CD8-positive, alpha-beta memory T cell (primary cell): ENCODE measurements around the gene LARP4. TPM values are rescaled to one million over a fixed set of nuclear protein-coding genes. Genes with fewer than 3 reads are reported as not detected.
"Not testable (repeated sequence)": the region's sequence is repeated elsewhere in the genome, so short reads cannot be mapped to it uniquely, and the experiment has no call there.

Source experiments
- CTCF ChIA-PET: fragments of 350-600 bp; sonication (Branson Sonifier 250); formaldehyde crosslinking; loops from one replicate; lab custom pipeline; 2021; ENCODE audit warnings: antibody characterized with exemption; lab: Charles Lee
- POLR2A ChIA-PET: fragments of 350-600 bp; sonication (Branson Sonifier 250); formaldehyde crosslinking; loops from one replicate; lab custom pipeline; 2021; ENCODE audit warnings: antibody characterized with exemption; lab: Charles Lee
- DNase-seq, 5 donors: peaks; one replicate each; pipeline versions ENCODE4 v3.0.0 to v3.0.0-alpha.2; 2020 to 2022; ENCODE audit warnings: mixed read lengths in 1 of 5
- H3K27ac ChIP-seq: one replicate; pipeline ENCODE4 v1.7.0; 2013; ENCODE audit warnings: low read depth, mild to moderate bottlenecking, low read length, moderate library complexity
- H3K27me3 ChIP-seq: 2 replicates; pipeline ENCODE4 v1.7.0; 2013; ENCODE audit warnings: low read length, mild to moderate bottlenecking; ENCODE audit not compliant: insufficient read depth, poor library complexity, severe bottlenecking
- H3K36me3 ChIP-seq: 2 replicates; pipeline ENCODE4 v1.7.0; 2013; ENCODE audit warnings: mild to moderate bottlenecking, low read length, moderate library complexity; ENCODE audit not compliant: insufficient read depth
- H3K4me1 ChIP-seq: 2 replicates; pipeline ENCODE4 v1.7.0; 2013; ENCODE audit warnings: mild to moderate bottlenecking, low read length, moderate library complexity; ENCODE audit not compliant: insufficient read depth
- H3K4me3 ChIP-seq: 2 replicates; pipeline ENCODE4 v1.7.0; 2013; ENCODE audit warnings: mild to moderate bottlenecking, low read length
- H3K9me3 ChIP-seq: 2 replicates; pipeline ENCODE4 v1.7.0; 2013; ENCODE audit warnings: mild to moderate bottlenecking, low read length
- H3K27ac Mint-ChIP-seq, 8 donors: one replicate each; pipeline ENCODE4 v1.8.0; 2020 to 2021; ENCODE audit warnings: mixed read lengths in 8 of 8, mild to moderate bottlenecking in 6 of 8, inconsistent platforms in 3 of 8, moderate library complexity in 3 of 8
- H3K27me3 Mint-ChIP-seq, 2 donors: one replicate each; pipeline ENCODE4 v1.8.0; 2020 to 2021; ENCODE audit warnings: mixed read lengths in 2 of 2, mild to moderate bottlenecking in 1 of 2, moderate library complexity in 1 of 2
- H3K36me3 Mint-ChIP-seq, 3 donors: one replicate each; pipeline ENCODE4 v1.8.0; 2020 to 2021; ENCODE audit warnings: mixed read lengths in 3 of 3, inconsistent platforms in 1 of 3, mild to moderate bottlenecking in 1 of 3
- H3K4me1 Mint-ChIP-seq, 3 donors: one replicate each; pipeline ENCODE4 v1.8.0; 2020 to 2021; ENCODE audit warnings: mixed read lengths in 3 of 3, inconsistent platforms in 1 of 3, mild to moderate bottlenecking in 1 of 3
- H3K4me3 Mint-ChIP-seq, 7 donors: one replicate each; pipeline ENCODE4 v1.8.0; 2020 to 2021; ENCODE audit warnings: mixed read lengths in 7 of 7, mild to moderate bottlenecking in 6 of 7, moderate library complexity in 4 of 7, inconsistent platforms in 2 of 7
- H3K9me3 Mint-ChIP-seq, 5 donors: one replicate each; pipeline ENCODE4 v1.8.0; 2020 to 2022; ENCODE audit warnings: mixed read lengths in 5 of 5, mild to moderate bottlenecking in 3 of 5, moderate library complexity in 2 of 5, inconsistent platforms in 1 of 5
- polyA plus RNA-seq: library from polyadenylated mRNA; unstranded; fragments of 300-500 nt; fragmentation: Illumina TruSeq; gene quantifications from one replicate; pipeline ENCODE4 v1.2.3, GENCODE V29; 2021
- total RNA-seq, 2 experiments: library from RNA; stranded (reverse); gene quantifications; one replicate each; pipeline ENCODE4 v1.2.3, GENCODE V29; 2021

Gene LARP4
- total and polyA plus RNA-seq, 3 experiments from 2014 or later: 19.5 to 121 (median 110) TPM

DNA sequence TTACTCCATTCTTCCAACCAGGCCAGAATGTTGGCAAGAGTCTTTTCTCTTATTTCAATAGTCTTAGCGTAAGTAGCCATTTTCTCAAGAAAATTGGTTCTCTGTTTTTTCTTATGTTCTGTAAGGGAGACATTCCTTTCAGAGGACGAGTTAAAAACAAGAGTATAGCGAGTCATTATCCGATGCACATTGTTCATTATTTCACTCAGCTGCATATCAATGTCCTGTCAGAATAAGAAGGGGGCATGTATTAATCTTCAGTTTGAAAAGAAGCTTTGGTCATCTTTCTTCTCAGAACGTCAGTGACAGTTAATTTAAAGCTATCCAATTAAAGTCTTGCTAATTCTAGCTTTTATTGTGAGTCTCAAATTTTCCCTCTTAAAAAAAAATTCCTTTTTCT, 37.5 kb upstream of the LARP4 start:
- no peak overlapping the region for H3K4me3 Mint-ChIP-seq

DNA sequence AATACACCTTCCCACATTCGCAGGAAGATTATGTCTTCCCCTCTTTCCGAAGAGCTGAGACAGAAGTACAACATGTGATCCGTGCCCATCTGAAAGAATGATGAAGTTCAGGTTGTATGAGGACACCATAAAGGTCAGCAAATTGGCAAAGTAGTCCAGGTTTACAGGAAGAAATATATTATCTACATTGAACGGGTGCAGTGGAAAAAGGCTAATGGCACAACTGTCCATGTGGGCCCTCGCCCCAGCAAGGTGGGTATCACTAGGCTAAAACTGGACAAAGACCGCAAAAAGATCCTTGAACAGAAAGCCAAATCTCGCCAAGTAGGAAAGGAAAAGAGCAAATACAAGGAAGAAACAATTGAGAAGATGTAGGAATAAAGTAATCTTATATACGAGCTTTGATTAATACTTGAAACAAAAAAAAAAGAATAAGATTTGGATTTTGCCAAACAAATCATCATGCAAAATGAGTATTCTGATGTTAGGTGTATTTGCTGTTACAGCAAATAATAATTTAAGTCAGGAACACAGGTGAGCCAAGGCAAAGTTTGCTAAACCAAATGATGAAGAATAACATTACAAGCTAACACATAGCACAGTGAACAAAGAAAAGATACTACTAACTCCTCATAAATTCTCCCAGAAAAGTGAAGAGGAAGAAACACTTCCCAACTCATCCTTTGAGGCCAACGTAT, 34.8 kb upstream of the LARP4 start:
- POLR2A ChIA-PET: no interaction called here
- no peak overlapping the region for H3K4me3 Mint-ChIP-seq
- no peaks in the 10 kb centered on the region for H3K27me3 ChIP-seq

More for the DNA sequence above, 37.5 kb upstream of the LARP4 start:
- no peak overlapping the region for H3K27ac ChIP-seq
- no peaks in the 10 kb centered on the region for H3K36me3 ChIP-seq
- H3K27ac Mint-ChIP-seq: no peak overlapping the region
- peaks cover 10 to 13% of the 10 kb centered on the region in 2 donors for H3K27me3 Mint-ChIP-seq
- no peak overlapping the region for H3K4me3 ChIP-seq
- no peaks in the 10 kb centered on the region for H3K9me3 Mint-ChIP-seq
- H3K4me1 Mint-ChIP-seq: no peaks in the 10 kb centered on the region
- CTCF ChIA-PET: no interaction called here
- H3K4me1 ChIP-seq: no peaks in the 10 kb centered on the region
- no peak for DNase-seq
- no peaks in the 10 kb centered on the region for H3K9me3 ChIP-seq
- POLR2A ChIA-PET: no interaction called here
- H3K36me3 Mint-ChIP-seq: peaks cover 0 to 4% (median 0%) of the 10 kb centered on the region in 3 donors
- no peaks in the 10 kb centered on the region for H3K27me3 ChIP-seq

DNA sequence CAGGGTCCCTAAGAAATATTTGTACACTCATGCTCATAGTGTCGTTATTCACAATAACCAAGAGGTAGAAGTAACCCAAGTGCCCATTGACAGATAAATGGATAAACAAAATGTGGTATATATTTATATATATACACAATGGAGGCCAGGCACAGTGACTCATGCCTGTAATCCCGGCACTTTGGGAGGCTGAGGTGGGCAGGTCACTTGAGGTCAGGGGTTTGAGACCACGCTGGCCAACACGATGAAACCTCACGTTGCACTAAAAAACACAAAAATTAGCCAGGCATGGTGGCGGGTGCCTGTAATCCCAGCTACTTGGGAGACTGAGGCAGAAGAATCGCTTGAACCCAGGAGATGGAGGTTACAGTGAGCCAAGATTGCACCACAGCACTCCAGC, 30.0 kb upstream of the LARP4 start:
- H3K9me3 Mint-ChIP-seq, H3K27ac ChIP-seq, H3K9me3 ChIP-seq, H3K27ac Mint-ChIP-seq, CTCF ChIA-PET, H3K36me3 ChIP-seq, H3K4me3 Mint-ChIP-seq, H3K4me1 Mint-ChIP-seq, H3K36me3 Mint-ChIP-seq, H3K4me3 ChIP-seq, POLR2A ChIA-PET, H3K4me1 ChIP-seq, DNase-seq, H3K27me3 ChIP-seq, H3K27me3 Mint-ChIP-seq: not testable (repeated sequence)

More for the DNA sequence above, 34.8 kb upstream of the LARP4 start:
- H3K36me3 ChIP-seq: no peaks in the 10 kb centered on the region
- Mint-ChIP-seq H3K4me1 (no peaks in the 10 kb centered on the region), H3K27me3 (peaks cover 4 to 10% of the 10 kb centered on the region in 2 donors), H3K36me3 (no peaks in the 10 kb centered on the region), H3K27ac (no peak overlapping the region), H3K9me3 (no peaks in the 10 kb centered on the region)
- DNase-seq: no peak
- CTCF ChIA-PET: no interaction called here
- no peaks in the 10 kb centered on the region for H3K4me1 ChIP-seq
- H3K4me3 ChIP-seq: no peak overlapping the region
- H3K9me3 ChIP-seq: no peaks in the 10 kb centered on the region
- H3K27ac ChIP-seq: no peak overlapping the region

GRCh38 chr12:50375802-50376201, 24.9 kb upstream of the LARP4 start:
- Mint-ChIP-seq H3K27me3 (no peaks in the 10 kb centered on the region), H3K4me1 (no peaks in the 10 kb centered on the region), H3K27ac (no peak overlapping the region), H3K36me3 (no peaks in the 10 kb centered on the region), H3K9me3 (no peaks in the 10 kb centered on the region), H3K4me3 (no peak overlapping the region)
- H3K27me3 ChIP-seq: no peaks in the 10 kb centered on the region
- no peaks in the 10 kb centered on the region for H3K36me3 ChIP-seq
- CTCF ChIA-PET: no interaction called here
- no peaks in the 10 kb centered on the region for H3K4me1 ChIP-seq
- no peak for DNase-seq
- H3K27ac ChIP-seq: no peak overlapping the region
- no peak overlapping the region for H3K4me3 ChIP-seq
- POLR2A ChIA-PET: no interaction called here
- H3K9me3 ChIP-seq: no peaks in the 10 kb centered on the region

- POLR2A ChIA-PET: no interaction called here
- Histone ChIP-seq H3K4me1 (no peaks in the 10 kb centered on the region), H3K4me3 (no peak overlapping the region), H3K36me3 (no peaks in the 10 kb centered on the region), H3K27me3 (no peaks in the 10 kb centered on the region), H3K9me3 (no peaks in the 10 kb centered on the region), H3K27ac (no peak overlapping the region)
- Mint-ChIP-seq H3K27me3 (no peaks in the 10 kb centered on the region), H3K4me1 (no peaks in the 10 kb centered on the region), H3K36me3 (no peaks in the 10 kb centered on the region), H3K27ac (no peak overlapping the region), H3K4me3 (no peak overlapping the region), H3K9me3 (no peaks in the 10 kb centered on the region)
- DNase-seq: no peak
- CTCF ChIA-PET: no interaction called here
Measured at GRCh38 chr12:50380761-50381325, 19.8 kb upstream of the LARP4 start.

DNA sequence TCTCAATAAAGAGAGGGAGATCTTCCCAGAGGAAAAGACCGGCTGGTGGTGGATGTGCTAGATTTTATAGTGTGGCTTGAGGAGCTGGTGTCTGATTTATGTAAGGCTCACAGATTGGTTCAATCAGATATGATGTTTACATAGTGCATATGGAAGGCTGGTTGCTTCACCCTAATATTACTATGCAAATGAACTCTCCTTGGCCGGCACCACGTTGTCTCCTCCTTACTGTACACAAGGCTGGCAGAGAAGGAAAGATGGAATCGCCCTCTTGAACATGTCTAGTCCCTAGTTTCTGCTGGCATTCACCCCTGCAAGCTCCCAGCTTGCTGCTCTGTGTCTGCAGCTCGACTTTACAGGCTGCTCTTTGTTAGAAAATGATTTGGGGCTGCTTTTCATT, 13.2 kb upstream of the LARP4 start:
- H3K36me3 ChIP-seq: no peaks in the 10 kb centered on the region
- Mint-ChIP-seq H3K9me3 (no peaks in the 10 kb centered on the region), H3K36me3 (no peaks in the 10 kb centered on the region), H3K27ac (no peak overlapping the region), H3K4me1 (no peaks in the 10 kb centered on the region), H3K27me3 (no peaks in the 10 kb centered on the region), H3K4me3 (no peak overlapping the region)
- no peaks in the 10 kb centered on the region for H3K27me3 ChIP-seq
- no peaks in the 10 kb centered on the region for H3K4me1 ChIP-seq
- DNase-seq: no peak
- H3K4me3 ChIP-seq: no peak overlapping the region
- no peaks in the 10 kb centered on the region for H3K9me3 ChIP-seq
- H3K27ac ChIP-seq: no peak overlapping the region
- ChIA-PET CTCF (no interaction called here), POLR2A (no interaction called here)

DNA sequence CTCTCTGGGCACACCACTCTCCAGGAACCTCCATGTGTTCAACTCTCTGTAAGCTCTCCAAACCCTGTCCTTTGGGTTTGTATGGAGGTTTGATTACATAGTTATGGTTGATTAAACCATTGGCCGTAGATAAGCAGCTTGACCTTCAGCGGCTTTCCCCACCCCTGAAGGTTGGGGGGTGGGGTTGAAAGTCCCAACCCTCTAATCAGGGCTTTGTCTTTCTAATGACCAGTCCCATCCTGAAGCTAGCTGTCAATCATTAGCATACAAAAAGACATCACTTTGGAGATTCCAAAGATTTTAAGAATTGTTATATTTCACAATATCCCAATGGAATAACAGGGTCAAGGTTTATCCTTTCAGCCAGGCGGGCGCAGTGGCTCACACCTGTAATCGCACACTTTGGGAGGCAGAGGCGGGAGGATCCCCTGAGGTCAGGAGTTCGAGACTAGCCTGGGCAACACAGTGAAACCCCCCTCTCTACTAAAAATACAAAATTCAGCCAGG, 12.7 kb upstream of the LARP4 start:
- no peak overlapping the region for H3K27ac Mint-ChIP-seq
- no peaks in the 10 kb centered on the region for H3K4me1 Mint-ChIP-seq
- CTCF ChIA-PET: no interaction called here
- POLR2A ChIA-PET: no interaction called here
- Histone ChIP-seq H3K4me1 (no peaks in the 10 kb centered on the region), H3K27ac (no peak overlapping the region), H3K9me3 (no peaks in the 10 kb centered on the region), H3K4me3 (no peak overlapping the region), H3K27me3 (no peaks in the 10 kb centered on the region), H3K36me3 (no peaks in the 10 kb centered on the region)
- no peaks in the 10 kb centered on the region for H3K36me3 Mint-ChIP-seq
- DNase-seq: no peak
- no peaks in the 10 kb centered on the region for H3K9me3 Mint-ChIP-seq
- H3K27me3 Mint-ChIP-seq: no peaks in the 10 kb centered on the region
- H3K4me3 Mint-ChIP-seq: no peak overlapping the region

DNA sequence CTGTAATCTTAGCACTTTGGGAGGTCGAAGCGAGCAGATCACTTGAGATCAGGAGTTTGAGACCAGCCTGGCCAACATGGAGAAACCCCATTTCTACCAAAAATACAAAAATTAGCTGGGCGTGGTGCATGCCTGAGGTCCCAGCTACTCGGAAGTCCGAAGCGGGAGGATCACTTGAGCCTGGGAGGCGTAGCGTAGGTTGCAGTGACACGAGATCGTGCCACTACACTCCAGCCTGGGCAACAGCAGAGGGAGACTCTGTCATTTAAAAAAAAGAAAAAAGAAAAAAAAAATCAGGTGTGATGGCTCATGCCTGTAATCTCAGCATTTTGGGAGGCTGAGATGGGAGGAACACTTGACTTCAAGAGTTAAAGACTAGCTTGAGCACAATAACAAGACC, 11.9 kb upstream of the LARP4 start:
- DNase-seq, H3K27ac ChIP-seq, H3K4me3 Mint-ChIP-seq, H3K27me3 Mint-ChIP-seq, H3K27ac Mint-ChIP-seq, H3K36me3 Mint-ChIP-seq, H3K4me1 Mint-ChIP-seq, H3K4me3 ChIP-seq, CTCF ChIA-PET, H3K36me3 ChIP-seq, H3K27me3 ChIP-seq, H3K4me1 ChIP-seq, H3K9me3 ChIP-seq, H3K9me3 Mint-ChIP-seq: not testable (repeated sequence)
- POLR2A ChIA-PET: interaction anchor here (0.6 kb wide), 1 partner anchor 1521 kb away, joined by 10 read pairs; no protein-coding TSS in a partner anchor
